GM21619 (cell line): Measurements from ENCODE around the gene ZXDC.

Experiments used
- ATAC-seq: cut with Tn5 transposase; IDR thresholded peaks from one replicate; pipeline ENCODE4 v1.9.1; 2021; ENCODE audit not compliant: unreplicated experiment

ZXDC gene

GRCh38 chr3:126418661-126419131, 57.0 kb downstream of the ZXDC start:
- ATAC-seq = no peak

- no peak for ATAC-seq
These were observed 57.6 kb downstream of the ZXDC start for GRCh38 chr3:126417981-126418530.

GRCh38 chr3:126417515-126417914, 58.2 kb downstream of the ZXDC start:
- no peak for ATAC-seq

GRCh38 chr3:126416943-126417342, 58.7 kb downstream of the ZXDC start:
- no peak for ATAC-seq

- ATAC-seq = no peak
These were observed 59.8 kb downstream of the ZXDC start for GRCh38 chr3:126415661-126416591.

- ATAC-seq = no peak
These were observed 60.6 kb downstream of the ZXDC start for GRCh38 chr3:126414961-126415660.

- no peak for ATAC-seq
These were observed 61.3 kb downstream of the ZXDC start for GRCh38 chr3:126414406-126414805.

- ATAC-seq = no peak
These were observed 62.0 kb downstream of the ZXDC start for GRCh38 chr3:126413693-126414080.

- ATAC-seq = no peak
These were observed 62.6 kb downstream of the ZXDC start for GRCh38 chr3:126412841-126413692.

- ATAC-seq = no peak
These were observed 67.6 kb downstream of the ZXDC start for GRCh38 chr3:126408099-126408498.

- ATAC-seq = no peak
These were observed 68.2 kb downstream of the ZXDC start for GRCh38 chr3:126407412-126408044.

- ATAC-seq = no peak
These were observed 69.0 kb downstream of the ZXDC start for GRCh38 chr3:126406389-126407296.

- no peak for ATAC-seq
These were observed 72.9 kb downstream of the ZXDC start for GRCh38 chr3:126402666-126403302.

- no peak for ATAC-seq
These were observed 73.5 kb downstream of the ZXDC start for GRCh38 chr3:126402178-126402577.

- ATAC-seq = no peak
These were observed 74.0 kb downstream of the ZXDC start for GRCh38 chr3:126401611-126402160.

- ATAC-seq = no peak
These were observed 75.9 kb downstream of the ZXDC start for GRCh38 chr3:126399756-126400155.

GRCh38 chr3:126399351-126399735, 76.3 kb downstream of the ZXDC start:
- peak; percentile 38 for ATAC-seq
